Suprapubic skin (tissue), 3 donors: Measurements from ENCODE around the gene MEIOC.

ENCODE experiments used
- POLR2AphosphoS5 ChIP-seq, 3 donors: sonication (generic); formaldehyde crosslinking; IDR thresholded peaks; one replicate each; pipeline ENCODE4 v1.6.1; 2017; ENCODE audit warnings: antibody characterized with exemption in 3 of 3
- TF ChIP-seq, protein P1 (sequence below), 2 donors: fragments of 200-600 bp in 1 of 2; fragments of 450-650 bp in 1 of 2; sonication (generic) in 1 of 2; IDR thresholded peaks; one replicate each; pipeline ENCODE4 v1.5.1; 2016 to 2019; ENCODE audit warnings: antibody characterized with exemption in 2 of 2, mild to moderate bottlenecking in 1 of 2, moderate library complexity in 1 of 2

GRCh38 chr17:44642834-44643233 is 13.4 kb upstream of the MEIOC start:
- TF ChIP-seq, protein P1, sequence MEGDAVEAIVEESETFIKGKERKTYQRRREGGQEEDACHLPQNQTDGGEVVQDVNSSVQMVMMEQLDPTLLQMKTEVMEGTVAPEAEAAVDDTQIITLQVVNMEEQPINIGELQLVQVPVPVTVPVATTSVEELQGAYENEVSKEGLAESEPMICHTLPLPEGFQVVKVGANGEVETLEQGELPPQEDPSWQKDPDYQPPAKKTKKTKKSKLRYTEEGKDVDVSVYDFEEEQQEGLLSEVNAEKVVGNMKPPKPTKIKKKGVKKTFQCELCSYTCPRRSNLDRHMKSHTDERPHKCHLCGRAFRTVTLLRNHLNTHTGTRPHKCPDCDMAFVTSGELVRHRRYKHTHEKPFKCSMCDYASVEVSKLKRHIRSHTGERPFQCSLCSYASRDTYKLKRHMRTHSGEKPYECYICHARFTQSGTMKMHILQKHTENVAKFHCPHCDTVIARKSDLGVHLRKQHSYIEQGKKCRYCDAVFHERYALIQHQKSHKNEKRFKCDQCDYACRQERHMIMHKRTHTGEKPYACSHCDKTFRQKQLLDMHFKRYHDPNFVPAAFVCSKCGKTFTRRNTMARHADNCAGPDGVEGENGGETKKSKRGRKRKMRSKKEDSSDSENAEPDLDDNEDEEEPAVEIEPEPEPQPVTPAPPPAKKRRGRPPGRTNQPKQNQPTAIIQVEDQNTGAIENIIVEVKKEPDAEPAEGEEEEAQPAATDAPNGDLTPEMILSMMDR (IDR thresholded peaks at IDR 0.05): no peak
- TF ChIP-seq POLR2AphosphoS5 (IDR thresholded peaks at IDR 0.05): no peak
